IMR-90 (cell line): Measurements from ENCODE around the gene ESD. TPM values are rescaled to one million over a fixed set of nuclear protein-coding genes. Genes with fewer than 3 reads are reported as not detected.

Experiments used
- ATAC-seq: fragments of 200-7000 bp; cut with Tn5 transposase; 2 replicates; pipeline ENCODE4 v1.9.1; 2020; ENCODE audit warnings: low read depth, mild to moderate bottlenecking, moderate library complexity
- BruUV-seq: library from RNA; stranded (reverse); fragments of 400-500 nt; replicated peaks from 2 replicates; lab custom pipeline; 2021; lab: Mats Ljungman, UMichigan
- CTCF ChIA-PET: fragments of 300-600 bp; formaldehyde crosslinking; extraction: SDS; loops from one replicate; lab custom pipeline; 2021; ENCODE audit warnings: antibody characterized with exemption; lab: Yijun Ruan, JAX
- POLR2A ChIA-PET: fragments of 300-600 bp; sonication (Branson Sonifier 250); formaldehyde crosslinking; loops from one replicate; lab custom pipeline; 2022; ENCODE audit warnings: antibody characterized with exemption; ENCODE audit not compliant: unreplicated experiment; lab: Charles Lee
- DNase-seq: peaks from one replicate; pipeline ENCODE4 v3.0.0; 2013
- H2AFZ ChIP-seq: replicated peaks from 2 replicates; pipeline ENCODE3; 2013; ENCODE audit warnings: low read length, mild to moderate bottlenecking; ENCODE audit not compliant: poor library complexity
- H2AK5ac ChIP-seq: 2 replicates; pipeline ENCODE4 v1.6.1; 2013; ENCODE audit warnings: low read depth, low read length, inconsistent platforms
- H2AK9ac ChIP-seq: replicated peaks from 2 replicates; pipeline ENCODE3; 2013; ENCODE audit warnings: mild to moderate bottlenecking, low read depth, low read length, moderate library complexity; ENCODE audit not compliant: poor library complexity
- H2BK120ac ChIP-seq: 2 replicates; pipeline ENCODE4 v1.6.1; 2013; ENCODE audit warnings: low read depth, low read length, inconsistent platforms
- H2BK15ac ChIP-seq: 3 replicates; pipeline ENCODE4 v1.6.1; 2013; ENCODE audit warnings: low read depth, low read length, inconsistent platforms
- H2BK20ac ChIP-seq: 2 replicates; pipeline ENCODE4 v1.6.1; 2013; ENCODE audit warnings: low read depth, mild to moderate bottlenecking, inconsistent platforms, low read length, moderate library complexity
- H2BK5ac ChIP-seq: 2 replicates; pipeline ENCODE4 v1.6.1; 2013; ENCODE audit warnings: mild to moderate bottlenecking, low read depth, low read length, inconsistent platforms; ENCODE audit not compliant: poor library complexity, severe bottlenecking
- H3K14ac ChIP-seq: replicated peaks from 2 replicates; pipeline ENCODE4 v1.6.1; 2013; ENCODE audit warnings: low read depth, low read length, inconsistent platforms
- H3K18ac ChIP-seq: 2 replicates; pipeline ENCODE4 v1.6.1; 2013; ENCODE audit warnings: low read depth, low read length, control low read depth
- H3K23ac ChIP-seq: 2 replicates; pipeline ENCODE4 v1.6.1; 2013; ENCODE audit warnings: low read depth, low read length, inconsistent platforms
- H3K27ac ChIP-seq: 2 replicates; pipeline ENCODE4 v1.5.1; 2013; ENCODE audit warnings: mild to moderate bottlenecking, control low read depth, low read length; ENCODE audit not compliant: insufficient read depth
- H3K27me3 ChIP-seq: 2 replicates; pipeline ENCODE4 v1.6.1; 2013; ENCODE audit warnings: low read length; ENCODE audit not compliant: control insufficient read depth, insufficient read depth
- H3K36me3 ChIP-seq: 2 replicates; pipeline ENCODE4 v1.6.1; 2013; ENCODE audit warnings: low read length, mixed read lengths; ENCODE audit not compliant: control insufficient read depth, insufficient read depth
- H3K4ac ChIP-seq: 2 replicates; pipeline ENCODE4 v1.6.1; 2013; ENCODE audit warnings: low read depth, low read length, inconsistent platforms
- H3K4me1 ChIP-seq: 2 replicates; pipeline ENCODE4 v1.6.1; 2013; ENCODE audit warnings: low read length, mixed read lengths; ENCODE audit not compliant: control insufficient read depth, insufficient read depth
- H3K4me2 ChIP-seq: 2 replicates; pipeline ENCODE4 v1.6.1; 2013; ENCODE audit warnings: low read depth, mild to moderate bottlenecking, control low read depth, low read length, moderate library complexity
- H3K4me3 ChIP-seq: 2 replicates; pipeline ENCODE4 v1.5.1; 2013; ENCODE audit warnings: low read depth, mild to moderate bottlenecking, control low read depth, low read length, moderate library complexity; ENCODE audit not compliant: insufficient read depth
- H3K56ac ChIP-seq: 2 replicates; pipeline ENCODE4 v1.6.1; 2013; ENCODE audit warnings: low read length, inconsistent platforms; ENCODE audit not compliant: insufficient read depth; ENCODE audit errors: extremely low read depth
- H3K79me1 ChIP-seq, 2 experiments: 2 replicates each; pipeline ENCODE4 v1.6.1; 2013; ENCODE audit warnings: low read length in 2 of 2, inconsistent platforms in 1 of 2, low read depth in 1 of 2
- H3K9ac ChIP-seq: 2 replicates; pipeline ENCODE4 v1.6.1; 2013; ENCODE audit warnings: low read depth, low read length, control low read depth
- H3K9me1 ChIP-seq: 2 replicates; pipeline ENCODE4 v1.6.1; 2013; ENCODE audit warnings: low read length, inconsistent platforms; ENCODE audit not compliant: insufficient read depth
- H3K9me3 ChIP-seq: 2 replicates; pipeline ENCODE4 v1.6.1; 2013; ENCODE audit warnings: low read length; ENCODE audit not compliant: control insufficient read depth, insufficient read depth
- H4K20me1 ChIP-seq: 2 replicates; pipeline ENCODE4 v1.6.1; 2013; ENCODE audit warnings: low read length, inconsistent platforms; ENCODE audit not compliant: insufficient read depth
- H4K5ac ChIP-seq: 2 replicates; pipeline ENCODE4 v1.6.1; 2013; ENCODE audit warnings: mild to moderate bottlenecking, low read depth, low read length, control low read depth
- H4K8ac ChIP-seq, 2 experiments: 2 replicates each; pipeline ENCODE4 v1.6.1; 2013; ENCODE audit warnings: low read depth in 2 of 2, low read length in 2 of 2, control low read depth in 1 of 2, inconsistent platforms in 1 of 2
- H4K91ac ChIP-seq: 2 replicates; pipeline ENCODE4 v1.6.1; 2013; ENCODE audit warnings: low read depth, low read length, inconsistent platforms; ENCODE audit not compliant: insufficient read depth
- CEBPB ChIP-seq: IDR thresholded peaks from 2 replicates; pipeline ENCODE4 v1.6.1; 2012; ENCODE audit warnings: low read depth, low read length, improper control_type of control experiment
- MXI1 ChIP-seq: IDR thresholded peaks from 2 replicates; pipeline ENCODE4 v1.6.1; 2012; ENCODE audit warnings: low read depth, mild to moderate bottlenecking, low read length, moderate library complexity, borderline replicate concordance
- POLR2A ChIP-seq: IDR thresholded peaks from 2 replicates; pipeline ENCODE4 v1.6.1; 2012; ENCODE audit warnings: mild to moderate bottlenecking, low read depth, low read length
- RAD21 ChIP-seq: IDR thresholded peaks from 2 replicates; pipeline ENCODE4 v1.6.1; 2012; ENCODE audit warnings: low read length, improper control_type of control experiment
- SMC3 ChIP-seq: fragments of 150-350 bp; IDR thresholded peaks from 2 replicates; pipeline ENCODE4 v1.6.1; 2016; ENCODE audit warnings: low read depth, mild to moderate bottlenecking, antibody characterized with exemption, low read length, moderate library complexity
- WGBS, 2 experiments: methylation state at CpG; one replicate each; pipeline versions ENCODE4 v1.1.5 to v1.1.7; 2013; ENCODE audit warnings: missing lambda C conversion rate in 2 of 2; ENCODE audit not compliant: insufficient read length in 1 of 2; ENCODE audit errors: extremely low coverage in 2 of 2; 5-methylcytosine and 5-hydroxymethylcytosine counted together
- dilution Hi-C: fragments of 300-500 bp; cut with HindIII; formaldehyde crosslinking; loops from one replicate; pipeline ENCODE4 v1.14.3; 2018; ENCODE audit warnings: low sequenced_read_pairs; ENCODE audit not compliant: unreplicated experiment
- in situ Hi-C: fragments of 300-500 bp; cut with MboI; formaldehyde crosslinking; loops from 3 replicates; pipeline ENCODE4 v1.14.3; 2019; ENCODE audit warnings: low sequenced_read_pairs, inconsistent platforms, mixed read lengths
- intact Hi-C: fragments of 100-400 bp; cut with micrococcal nuclease; formaldehyde crosslinking; loops from 2 replicates; pipeline ENCODE4 v1.10.0; 2022
- polyA plus RNA-seq, 3 experiments: library from polyadenylated mRNA; depleted of rRNA; stranded (reverse); fragments of >200 nt; gene quantifications; 2 replicates each; pipeline ENCODE4 v1.2.3, GENCODE V29; 2012; ENCODE audit warnings: low replicate concordance in 1 of 3
- total RNA-seq: library from RNA; depleted of rRNA; stranded (reverse); fragments of >200 nt; gene quantifications from 2 replicates; pipeline ENCODE4 v1.2.3, GENCODE V29; 2012

Gene ESD
- total and polyA plus RNA-seq, 2 of the 4 experiments (the other 2 are of a cell fraction), result 90.4 to 135 TPM

- Histone ChIP-seq H2AK5ac (peak overlapping the region; percentile 61), H3K4me1 (peaks cover 11% of the 10 kb centered on the region), H4K5ac (no peak overlapping the region), H4K8ac (no peak overlapping the region), H2BK20ac (no peak overlapping the region), H3K4me3 (no peak overlapping the region), H3K14ac (0 out of 2 replicates have a peak overlapping the region, but pooled peaks have one; percentile 8), H3K23ac (no peak overlapping the region), H3K9me1 (peaks cover 13% of the 10 kb centered on the region; the same call in 1 of the 2 replicates), H3K36me3 (peaks cover 1% of the 10 kb centered on the region; the same call in 1 of the 2 replicates), H2AFZ (no peak overlapping the region), H3K4ac (no peak overlapping the region), H3K9ac (no peak overlapping the region), H4K91ac (peak overlapping the region; percentile 23; the same call in 1 of the 2 replicates), H4K20me1 (no peaks in the 10 kb centered on the region; the same call in 1 of the 2 replicates), H3K18ac (no peak overlapping the region), H3K9me3 (no peaks in the 10 kb centered on the region), H3K56ac (no peak overlapping the region), H2BK15ac (no peak overlapping the region), H2BK5ac (no peak overlapping the region), H3K27me3 (no peaks in the 10 kb centered on the region), H3K27ac (no peak overlapping the region), H2BK120ac (0 out of 2 replicates have a peak overlapping the region, but pooled peaks have one; percentile 22), H3K79me1 (peaks cover 26 to 28% of the 10 kb centered on the region in 2 experiments), H2AK9ac (no peak overlapping the region), H3K4me2 (no peak overlapping the region)
- no TSS peak for BruUV-seq
- in situ Hi-C loops (no loop called here), dilution Hi-C loops (no loop called here), intact Hi-C loops (no loop called here)
- ChIA-PET POLR2A (no interaction called here), CTCF (interaction anchor here (1.4 kb wide), 1 partner anchor 33 kb away, joined by 3 read pairs; no protein-coding TSS in a partner anchor)
- no peak for TF ChIP-seq MXI1
- TF ChIP-seq POLR2A, result no peak
- 0 out of 2 replicates have a peak, but pooled peaks have one; percentile 18 for TF ChIP-seq CEBPB
- no peak for TF ChIP-seq SMC3
- TF ChIP-seq RAD21, result no peak
- WGBS, 2 experiments, result 90% methylated on average over 2 of the region's 4 CpGs; no CpG with 5 or more reads in 1 of the 2 experiments
- DNase-seq, result no peak
- ATAC-seq, result no peak
Observed at GRCh38 chr13:46799139-46799538, 2.2 kb upstream of the ESD start.
